ENCODE data around the gene DNAAF5.

DNA sequence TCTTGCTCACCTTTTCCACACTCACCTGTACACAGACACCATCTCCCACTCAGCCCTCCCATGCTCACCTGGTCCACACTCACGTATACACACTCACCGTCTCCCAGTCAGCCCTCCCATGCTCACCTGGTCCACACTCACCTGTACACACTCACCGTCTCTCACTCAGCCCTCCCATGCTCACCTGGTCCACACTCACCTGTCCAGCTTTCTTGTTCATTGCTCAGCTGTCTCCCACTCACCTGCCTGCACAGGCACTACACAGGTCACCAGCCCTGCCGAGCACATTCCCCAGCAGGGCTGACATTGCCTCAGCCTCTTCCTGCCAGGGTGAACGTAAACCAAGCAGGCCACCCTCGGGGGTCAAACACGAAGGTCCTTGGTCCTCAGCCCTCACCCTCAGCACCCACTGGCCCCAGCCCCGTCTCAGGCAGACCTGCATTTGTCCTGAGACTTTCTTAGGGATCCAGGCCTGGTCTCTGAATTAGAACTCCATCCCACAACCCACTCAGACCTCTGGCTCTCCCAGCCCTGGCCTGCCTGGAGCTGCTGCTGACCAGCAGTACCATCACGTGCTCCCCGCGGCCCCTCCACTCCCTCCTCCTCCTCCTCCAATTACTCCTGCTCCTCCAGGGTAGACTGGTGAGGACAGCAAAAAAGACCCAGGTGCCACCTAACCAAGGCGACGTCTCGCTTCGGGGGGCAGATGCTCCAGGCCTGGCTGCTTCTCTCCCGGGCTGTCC is 12.8 kb upstream of the DNAAF5 start:
- TF ChIP-seq, protein P1, sequence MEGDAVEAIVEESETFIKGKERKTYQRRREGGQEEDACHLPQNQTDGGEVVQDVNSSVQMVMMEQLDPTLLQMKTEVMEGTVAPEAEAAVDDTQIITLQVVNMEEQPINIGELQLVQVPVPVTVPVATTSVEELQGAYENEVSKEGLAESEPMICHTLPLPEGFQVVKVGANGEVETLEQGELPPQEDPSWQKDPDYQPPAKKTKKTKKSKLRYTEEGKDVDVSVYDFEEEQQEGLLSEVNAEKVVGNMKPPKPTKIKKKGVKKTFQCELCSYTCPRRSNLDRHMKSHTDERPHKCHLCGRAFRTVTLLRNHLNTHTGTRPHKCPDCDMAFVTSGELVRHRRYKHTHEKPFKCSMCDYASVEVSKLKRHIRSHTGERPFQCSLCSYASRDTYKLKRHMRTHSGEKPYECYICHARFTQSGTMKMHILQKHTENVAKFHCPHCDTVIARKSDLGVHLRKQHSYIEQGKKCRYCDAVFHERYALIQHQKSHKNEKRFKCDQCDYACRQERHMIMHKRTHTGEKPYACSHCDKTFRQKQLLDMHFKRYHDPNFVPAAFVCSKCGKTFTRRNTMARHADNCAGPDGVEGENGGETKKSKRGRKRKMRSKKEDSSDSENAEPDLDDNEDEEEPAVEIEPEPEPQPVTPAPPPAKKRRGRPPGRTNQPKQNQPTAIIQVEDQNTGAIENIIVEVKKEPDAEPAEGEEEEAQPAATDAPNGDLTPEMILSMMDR (conservative IDR thresholded peaks at IDR 0.05 in 1 of 2, IDR thresholded peaks at IDR 0.05 in 1 of 2; ENCODE audit: low read depth in 1 of 2, low read length in 2 of 2) = no peak
- TF ChIP-seq EZH2 (IDR thresholded peaks at IDR 0.05; ENCODE audit: low read length, missing control alignments) = no peak

All from fibroblast of lung (primary cell).